ENCODE results near the gene SLC25A23.

Gene SLC25A23

GRCh38 chr19:6415591-6416190 lies 43.9 kb downstream of the SLC25A23 start:
- Histone ChIP-seq H2AFZ (ENCODE audit: low read length) (no peak overlapping the region), H3K36me3 (ENCODE audit: insufficient read depth, low read length) (peaks cover 73% of the 10 kb centered on the region), H3K27me3 (ENCODE audit: insufficient read depth, low read length) (no peaks in the 10 kb centered on the region), H3K9me3 (ENCODE audit: low read length) (no peaks in the 10 kb centered on the region), H3F3A (ENCODE audit: insufficient read depth, low read length) (no peaks in the 10 kb centered on the region), H3K4me3 (ENCODE audit: low read depth, low read length, poor library complexity, severe bottlenecking) (no peak overlapping the region), H3K4me1 (ENCODE audit: insufficient read depth, low read length, severe bottlenecking) (no peaks in the 10 kb centered on the region), H3K9ac (ENCODE audit: low read length) (no peak overlapping the region), H3K79me2 (ENCODE audit: insufficient read depth, low read length) (peaks cover 8% of the 10 kb centered on the region), H4K20me1 (ENCODE audit: insufficient read depth, low read length) (no peaks in the 10 kb centered on the region), H3K27ac (ENCODE audit: low read depth, low read length, poor library complexity, severe bottlenecking) (no peak overlapping the region), H3K9me2 (ENCODE audit: low read depth, low read length) (no peaks in the 10 kb centered on the region), H3K4me2 (ENCODE audit: low read length) (no peak overlapping the region)
- TF ChIP-seq EZH2 (IDR thresholded peaks at IDR 0.05; ENCODE audit: borderline replicate concordance, low read length), result no peak
- no peak for TF ChIP-seq CTCF (IDR thresholded peaks at IDR 0.05; ENCODE audit: low read length)

GRCh38 chr19:6414793-6415590 lies 44.6 kb downstream of the SLC25A23 start:
- Histone ChIP-seq H2AFZ (ENCODE audit: low read length) (no peak overlapping the region), H3K9me2 (ENCODE audit: low read depth, low read length) (no peaks in the 10 kb centered on the region), H3K9ac (ENCODE audit: low read length) (no peak overlapping the region), H3K4me3 (ENCODE audit: low read depth, low read length, poor library complexity, severe bottlenecking) (no peak overlapping the region), H4K20me1 (ENCODE audit: insufficient read depth, low read length) (no peaks in the 10 kb centered on the region), H3K4me1 (ENCODE audit: insufficient read depth, low read length, severe bottlenecking) (no peaks in the 10 kb centered on the region), H3K27me3 (ENCODE audit: insufficient read depth, low read length) (no peaks in the 10 kb centered on the region), H3F3A (ENCODE audit: insufficient read depth, low read length) (no peaks in the 10 kb centered on the region), H3K9me3 (ENCODE audit: low read length) (no peaks in the 10 kb centered on the region), H3K4me2 (ENCODE audit: low read length) (no peak overlapping the region), H3K79me2 (ENCODE audit: insufficient read depth, low read length) (peaks cover 4% of the 10 kb centered on the region; the same call in 1 of the 2 replicates), H3K27ac (ENCODE audit: low read depth, low read length, poor library complexity, severe bottlenecking) (no peak overlapping the region), H3K36me3 (ENCODE audit: insufficient read depth, low read length) (peaks cover 66% of the 10 kb centered on the region)
- TF ChIP-seq EZH2 (IDR thresholded peaks at IDR 0.05; ENCODE audit: borderline replicate concordance, low read length) (no peak), CTCF (IDR thresholded peaks at IDR 0.05; ENCODE audit: low read length) (no peak)

- Histone ChIP-seq H3K9ac (ENCODE audit: low read length) (no peak overlapping the region), H3K36me3 (ENCODE audit: insufficient read depth, low read length) (peaks cover 56% of the 10 kb centered on the region)
- TF ChIP-seq EZH2 (IDR thresholded peaks at IDR 0.05; ENCODE audit: borderline replicate concordance, low read length), result no peak
- TF ChIP-seq CTCF (IDR thresholded peaks at IDR 0.05; ENCODE audit: low read length), result no peak
These were observed 45.6 kb downstream of the SLC25A23 start for GRCh38 chr19:6413721-6414643.

More at GRCh38 chr19:6413721-6414643, 45.6 kb downstream of the SLC25A23 start:
- Histone ChIP-seq H2AFZ (ENCODE audit: low read length) (no peak overlapping the region), H3K27me3 (ENCODE audit: insufficient read depth, low read length) (no peaks in the 10 kb centered on the region), H3K27ac (ENCODE audit: low read depth, low read length, poor library complexity, severe bottlenecking) (no peak overlapping the region), H3K9me3 (ENCODE audit: low read length) (no peaks in the 10 kb centered on the region), H3K4me1 (ENCODE audit: insufficient read depth, low read length, severe bottlenecking) (no peaks in the 10 kb centered on the region), H3K9me2 (ENCODE audit: low read depth, low read length) (no peaks in the 10 kb centered on the region), H3K4me2 (ENCODE audit: low read length) (no peak overlapping the region), H3K79me2 (ENCODE audit: insufficient read depth, low read length) (no peaks in the 10 kb centered on the region), H3F3A (ENCODE audit: insufficient read depth, low read length) (no peaks in the 10 kb centered on the region), H3K4me3 (ENCODE audit: low read depth, low read length, poor library complexity, severe bottlenecking) (no peak overlapping the region), H4K20me1 (ENCODE audit: insufficient read depth, low read length) (no peaks in the 10 kb centered on the region)

Data from OCI-LY1 (cell line).